A549 (cell line): ENCODE measurements around the gene IGF1R. TPM values are rescaled to one million over a fixed set of nuclear protein-coding genes. Genes with fewer than 3 reads are reported as not detected.
A peak's percentile ranks its signal among the peaks of the same experiment; 100 is the strongest.

ENCODE experiments used
- ATAC-seq, 2 experiments: fragments of 200-7000 bp in 1 of 2; fragments of >200 bp in 1 of 2; cut with Nextera tagmentation in 1 of 2; cut with Tn5 transposase in 1 of 2; 3 replicates each; pipeline versions ENCODE4 v1.8.0 to v1.9.1; 2018 to 2020; ENCODE audit warnings: mild to moderate bottlenecking in 1 of 2, moderate library complexity in 1 of 2
- CTCF ChIA-PET: fragments of 300-600 bp; sonication (Branson Sonifier 250); formaldehyde crosslinking; extraction: SDS; loops from one replicate; lab custom pipeline; 2021; ENCODE audit warnings: antibody characterized with exemption, inconsistent platforms; lab: Yijun Ruan, JAX
- POLR2A ChIA-PET: fragments of 350-600 bp; formaldehyde crosslinking; extraction: SDS; loops from one replicate; lab custom pipeline; 2021; ENCODE audit warnings: antibody characterized with exemption, inconsistent platforms; lab: Yijun Ruan, JAX
- DNase-seq, 2 experiments: peaks; one replicate each; pipeline versions ENCODE4 v3.0.0 to v3.0.0-alpha.2; 2011 to 2016; ENCODE audit warnings: low read depth in 1 of 2, low spot score in 1 of 2
- FAIRE-seq: peaks from 2 replicates; lab custom pipeline; 2011; peaks lifted over from hg19 to GRCh38; lab: Jason Lieb, UNC
- H3K27ac ChIP-seq, 2 experiments: fragments of >200 bp; sonication (Bioruptor Twin); formaldehyde crosslinking; 3 replicates each; pipeline ENCODE4 v1.5.1; 2016 to 2017
- H3K4me1 ChIP-seq: fragments of >200 bp; sonication (Bioruptor Twin); formaldehyde crosslinking; 3 replicates; pipeline ENCODE4 v1.6.1; 2016
- H3K4me2 ChIP-seq: fragments of >200 bp; sonication (Bioruptor Twin); formaldehyde crosslinking; 3 replicates; pipeline ENCODE4 v1.6.1; 2016
- H3K4me3 ChIP-seq: fragments of >200 bp; sonication (Bioruptor Twin); formaldehyde crosslinking; 3 replicates; pipeline ENCODE4 v1.5.1; 2016
- H3K9me3 ChIP-seq: fragments of >200 bp; sonication (Bioruptor Twin); formaldehyde crosslinking; 3 replicates; pipeline ENCODE4 v1.6.1; 2016
- CHD4 ChIP-seq: fragments of 200-600 bp; sonication (generic); IDR thresholded peaks from 2 replicates; pipeline ENCODE4 v1.6.1; 2016; ENCODE audit warnings: antibody characterized with exemption, mild to moderate bottlenecking, borderline replicate concordance
- CTCF ChIP-seq: fragments of >200 bp; sonication (Bioruptor Twin); formaldehyde crosslinking; IDR thresholded peaks from 3 replicates; pipeline ENCODE4 v1.5.1; 2016
- FOSB ChIP-seq: fragments of 250-450 bp; sonication (Bioruptor Pico); IDR thresholded peaks from 2 replicates; pipeline ENCODE4 v1.5.0; 2020; ENCODE audit warnings: mild to moderate bottlenecking, moderate library complexity
- FOXS1 ChIP-seq: fragments of 250-450 bp; sonication (Bioruptor Pico); IDR thresholded peaks from 2 replicates; pipeline ENCODE4 v1.5.0; 2020; ENCODE audit warnings: mild to moderate bottlenecking, moderate library complexity
- GATA3 ChIP-seq: IDR thresholded peaks from 2 replicates; pipeline ENCODE4 v1.6.1; 2012; ENCODE audit warnings: borderline replicate concordance
- HDAC2 ChIP-seq: fragments of 200-600 bp; sonication (generic); IDR thresholded peaks from 2 replicates; pipeline ENCODE4 v1.6.1; 2016
- HMGXB4 ChIP-seq: fragments of 250-450 bp; sonication (Bioruptor Pico); IDR thresholded peaks from 2 replicates; pipeline ENCODE4 v1.5.0; 2021; ENCODE audit warnings: mild to moderate bottlenecking, moderate library complexity, borderline replicate concordance
- MAZ ChIP-seq: fragments of 150-350 bp; IDR thresholded peaks from 2 replicates; pipeline ENCODE4 v1.6.1; 2014; ENCODE audit warnings: antibody characterized with exemption, low read depth, low read length, borderline replicate concordance
- MYC ChIP-seq: IDR thresholded peaks from 2 replicates; pipeline ENCODE4 v1.6.1; 2012; ENCODE audit warnings: mild to moderate bottlenecking, inconsistent platforms, low read length, improper control_type of control experiment, borderline replicate concordance
- NR3C1 ChIP-seq: fragments of >200 bp; sonication (Bioruptor Twin); formaldehyde crosslinking; IDR thresholded peaks from 3 replicates; pipeline ENCODE4 v1.6.1; 2017
- RARB ChIP-seq: fragments of 250-450 bp; sonication (Bioruptor Pico); IDR thresholded peaks from 2 replicates; pipeline ENCODE4 v1.8.0; 2021; ENCODE audit warnings: mild to moderate bottlenecking, moderate library complexity
- RCOR1 ChIP-seq: fragments of 150-350 bp; IDR thresholded peaks from 2 replicates; pipeline ENCODE4 v1.6.1; 2014; ENCODE audit warnings: antibody characterized with exemption, low read length, low read depth
- REST ChIP-seq: fragments of 200-600 bp; sonication (generic); IDR thresholded peaks from 2 replicates; pipeline ENCODE4 v1.6.1; 2016; ENCODE audit warnings: antibody characterized with exemption, mild to moderate bottlenecking, moderate library complexity
- RFX5 ChIP-seq: fragments of 450-650 bp; IDR thresholded peaks from 2 replicates; pipeline ENCODE4 v1.7.1; 2014; ENCODE audit warnings: antibody characterized with exemption, mild to moderate bottlenecking, moderate library complexity
- RNF2 ChIP-seq: fragments of 200-600 bp; sonication (generic); IDR thresholded peaks from 2 replicates; pipeline ENCODE4 v1.6.1; 2016; ENCODE audit warnings: low read depth, mild to moderate bottlenecking, antibody characterized with exemption, moderate library complexity, borderline replicate concordance
- TFCP2L1 ChIP-seq: fragments of 250-450 bp; sonication (Bioruptor Pico); IDR thresholded peaks from 2 replicates; pipeline ENCODE4 v1.5.0; 2021; ENCODE audit warnings: mild to moderate bottlenecking
- ZC3H11A ChIP-seq: fragments of 450-650 bp; IDR thresholded peaks from 2 replicates; pipeline ENCODE4 v1.6.1; 2014; ENCODE audit warnings: antibody characterized with exemption, mild to moderate bottlenecking
- WGBS: methylation state at CpG from one replicate; pipeline ENCODE4 v1.1.6; 2017; ENCODE audit errors: missing lambda C conversion rate; 5-methylcytosine and 5-hydroxymethylcytosine counted together
- polyA plus RNA-seq, 4 experiments: library from polyadenylated mRNA; depleted of rRNA in 3 of 4; stranded (reverse); fragments of >200 nt; fragmentation: RNase III in 1 of 4; extraction: RNeasy Plus Mini Kit Qiagen cat#74134 plus additional on column Dnase treatment in 1 of 4; gene quantifications; 2 replicates in 3 of 4; 3 replicates in 1 of 4; pipeline ENCODE4 v1.2.3, GENCODE V29; 2011 to 2017
- small RNA-seq, 6 experiments: library from RNA; depleted of rRNA; stranded (forward); fragments of <200 nt; gene quantifications; one replicate each; pipeline ENCODE3, GENCODE V24; 2012
- TF ChIP-seq, protein P1 (sequence below): fragments of 150-350 bp; IDR thresholded peaks from 2 replicates; pipeline ENCODE4 v1.6.1; 2014; ENCODE audit warnings: low read depth, mild to moderate bottlenecking, low read length
- TF ChIP-seq, protein P2 (sequence below): fragments of >200 bp; sonication (Bioruptor Twin); formaldehyde crosslinking; IDR thresholded peaks from 2 replicates; pipeline ENCODE4 v1.6.1; 2016

Gene IGF1R
- polyA plus RNA-seq, 2 of the 4 experiments (the other 2 are of a cell fraction) = 42.6 to 69.5 TPM

- no peak for ATAC-seq
- H3K4me3 ChIP-seq = no peak overlapping the region
- 0 out of 6 replicates have a peak overlapping the region, but pooled peaks of 1 of the 2 experiments have one; percentile 7 for H3K27ac ChIP-seq
- ChIA-PET POLR2A (no interaction called here), CTCF (interaction anchor here (0.8 to 2.1 kb wide), 4 partner anchors 12 to 351 kb away, joined by 3 to 6 read pairs (median 5); no protein-coding TSS in a partner anchor)
- no peak for DNase-seq
- H3K4me2 ChIP-seq = no peak overlapping the region
- WGBS = 80% methylated on average over 2 of the region's 2 CpGs
- TF ChIP-seq TFCP2L1 (no peak), RFX5 (no peak), HDAC2 (no peak), FOSB (CRISPR knock-in tag) (no peak), GATA3 (no peak), RNF2 (no peak), RARB (CRISPR knock-in tag) (no peak), CHD4 (no peak), CTCF (no peak), FOXS1 (no peak), NR3C1 (no peak), HMGXB4 (CRISPR knock-in tag) (no peak), MAZ (no peak), REST (no peak), ZC3H11A (no peak), RCOR1 (no peak), MYC (no peak)
- TF ChIP-seq, protein P1, sequence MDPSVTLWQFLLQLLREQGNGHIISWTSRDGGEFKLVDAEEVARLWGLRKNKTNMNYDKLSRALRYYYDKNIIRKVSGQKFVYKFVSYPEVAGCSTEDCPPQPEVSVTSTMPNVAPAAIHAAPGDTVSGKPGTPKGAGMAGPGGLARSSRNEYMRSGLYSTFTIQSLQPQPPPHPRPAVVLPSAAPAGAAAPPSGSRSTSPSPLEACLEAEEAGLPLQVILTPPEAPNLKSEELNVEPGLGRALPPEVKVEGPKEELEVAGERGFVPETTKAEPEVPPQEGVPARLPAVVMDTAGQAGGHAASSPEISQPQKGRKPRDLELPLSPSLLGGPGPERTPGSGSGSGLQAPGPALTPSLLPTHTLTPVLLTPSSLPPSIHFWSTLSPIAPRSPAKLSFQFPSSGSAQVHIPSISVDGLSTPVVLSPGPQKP = no peak
- TF ChIP-seq, protein P2, sequence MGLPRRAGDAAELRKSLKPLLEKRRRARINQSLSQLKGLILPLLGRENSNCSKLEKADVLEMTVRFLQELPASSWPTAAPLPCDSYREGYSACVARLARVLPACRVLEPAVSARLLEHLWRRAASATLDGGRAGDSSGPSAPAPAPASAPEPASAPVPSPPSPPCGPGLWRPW = no peak
- peaks cover 19% of the 10 kb centered on the region for H3K4me1 ChIP-seq
- FAIRE-seq = no peak
- H3K9me3 ChIP-seq = no peaks in the 10 kb centered on the region
Observed at GRCh38 chr15:99010768-99011167, 362.4 kb downstream of the IGF1R start.

Small RNAs within 50 kb of the gene (small RNA-seq; reads per million reads assigned to genes)
- gene MIR4714 = 0.08 to 18.4 (median 10.4) reads per million in 6 experiments
